ENCODE data around the gene DEAF1.

- TF ChIP-seq, protein P1, sequence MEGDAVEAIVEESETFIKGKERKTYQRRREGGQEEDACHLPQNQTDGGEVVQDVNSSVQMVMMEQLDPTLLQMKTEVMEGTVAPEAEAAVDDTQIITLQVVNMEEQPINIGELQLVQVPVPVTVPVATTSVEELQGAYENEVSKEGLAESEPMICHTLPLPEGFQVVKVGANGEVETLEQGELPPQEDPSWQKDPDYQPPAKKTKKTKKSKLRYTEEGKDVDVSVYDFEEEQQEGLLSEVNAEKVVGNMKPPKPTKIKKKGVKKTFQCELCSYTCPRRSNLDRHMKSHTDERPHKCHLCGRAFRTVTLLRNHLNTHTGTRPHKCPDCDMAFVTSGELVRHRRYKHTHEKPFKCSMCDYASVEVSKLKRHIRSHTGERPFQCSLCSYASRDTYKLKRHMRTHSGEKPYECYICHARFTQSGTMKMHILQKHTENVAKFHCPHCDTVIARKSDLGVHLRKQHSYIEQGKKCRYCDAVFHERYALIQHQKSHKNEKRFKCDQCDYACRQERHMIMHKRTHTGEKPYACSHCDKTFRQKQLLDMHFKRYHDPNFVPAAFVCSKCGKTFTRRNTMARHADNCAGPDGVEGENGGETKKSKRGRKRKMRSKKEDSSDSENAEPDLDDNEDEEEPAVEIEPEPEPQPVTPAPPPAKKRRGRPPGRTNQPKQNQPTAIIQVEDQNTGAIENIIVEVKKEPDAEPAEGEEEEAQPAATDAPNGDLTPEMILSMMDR (conservative IDR thresholded peaks at IDR 0.05; ENCODE audit: low read depth, low read length) = no peak
- TF ChIP-seq EZH2 (IDR thresholded peaks at IDR 0.05; ENCODE audit: low read length, unreplicated experiment) = no peak
Measured at GRCh38 chr11:616320-617198, 78.5 kb downstream of the DEAF1 start.

All from PC-3 (cell line).